ENCODE measurements around the gene C2CD4D. TPM values are rescaled to one million over a fixed set of nuclear protein-coding genes. Genes with fewer than 3 reads are reported as not detected.

C2CD4D gene
- total and polyA plus RNA-seq, 7 donors = 0.20 to 0.69 (median 0.60) TPM; not detected in 4

DNA sequence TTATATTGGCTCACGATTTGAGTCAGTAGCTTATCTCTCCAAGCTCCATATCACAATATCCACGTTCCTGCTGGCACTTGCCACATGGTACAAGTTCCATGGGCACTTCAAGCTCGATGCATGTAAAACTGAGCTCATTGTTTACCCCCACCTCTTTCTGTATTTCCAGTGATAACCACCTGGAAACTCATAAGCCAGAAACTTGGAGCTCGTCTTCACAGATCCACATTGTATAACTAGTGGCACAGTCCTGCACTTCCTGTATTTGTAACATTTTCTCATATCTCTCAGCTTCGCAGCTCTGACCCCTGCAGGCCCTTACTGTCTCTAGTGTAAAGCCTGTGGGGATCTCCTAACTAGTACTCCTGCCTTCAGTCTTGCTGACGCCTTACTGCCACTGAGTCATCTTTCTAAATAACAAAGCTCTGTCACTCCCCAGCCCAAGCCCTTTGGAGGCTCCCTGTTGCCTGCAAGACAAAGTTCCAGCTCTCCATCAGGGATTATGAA, 6.5 kb upstream of the C2CD4D start:
- peaks cover 0 to 43% (median 6%) of the 10 kb centered on the region in 3 donors for H3K27me3 ChIP-seq
- no peaks in the 10 kb centered on the region for H3K36me3 ChIP-seq
- no peaks in the 10 kb centered on the region for H3K4me1 ChIP-seq
- DNase-seq = peak; percentile 24
- no peak overlapping the region for H3K4me3 ChIP-seq
- H3K9me3 ChIP-seq = no peaks in the 10 kb centered on the region
- WGBS, 2 donors = 55 to 63% methylated on average over 6 of the region's 6 CpGs
- TF ChIP-seq POLR2AphosphoS5 (IDR thresholded peaks at IDR 0.05) (no peak), EP300 (IDR thresholded peaks at IDR 0.05) (no peak), POLR2A (IDR thresholded peaks at IDR 0.05) (no peak)
- TF ChIP-seq, protein P1, sequence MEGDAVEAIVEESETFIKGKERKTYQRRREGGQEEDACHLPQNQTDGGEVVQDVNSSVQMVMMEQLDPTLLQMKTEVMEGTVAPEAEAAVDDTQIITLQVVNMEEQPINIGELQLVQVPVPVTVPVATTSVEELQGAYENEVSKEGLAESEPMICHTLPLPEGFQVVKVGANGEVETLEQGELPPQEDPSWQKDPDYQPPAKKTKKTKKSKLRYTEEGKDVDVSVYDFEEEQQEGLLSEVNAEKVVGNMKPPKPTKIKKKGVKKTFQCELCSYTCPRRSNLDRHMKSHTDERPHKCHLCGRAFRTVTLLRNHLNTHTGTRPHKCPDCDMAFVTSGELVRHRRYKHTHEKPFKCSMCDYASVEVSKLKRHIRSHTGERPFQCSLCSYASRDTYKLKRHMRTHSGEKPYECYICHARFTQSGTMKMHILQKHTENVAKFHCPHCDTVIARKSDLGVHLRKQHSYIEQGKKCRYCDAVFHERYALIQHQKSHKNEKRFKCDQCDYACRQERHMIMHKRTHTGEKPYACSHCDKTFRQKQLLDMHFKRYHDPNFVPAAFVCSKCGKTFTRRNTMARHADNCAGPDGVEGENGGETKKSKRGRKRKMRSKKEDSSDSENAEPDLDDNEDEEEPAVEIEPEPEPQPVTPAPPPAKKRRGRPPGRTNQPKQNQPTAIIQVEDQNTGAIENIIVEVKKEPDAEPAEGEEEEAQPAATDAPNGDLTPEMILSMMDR (IDR thresholded peaks at IDR 0.05) = no peak
- intact Hi-C loops (cut with DNase I) = no loop called here
- H3K27ac ChIP-seq = no peak overlapping the region

GRCh38 chr1:151843398-151843797, 3.8 kb upstream of the C2CD4D start:
- Histone ChIP-seq H3K27me3 (peaks cover 20 to 50% (median 26%) of the 10 kb centered on the region in 3 donors), H3K36me3 (no peaks in the 10 kb centered on the region), H3K4me3 (no peak overlapping the region), H3K4me1 (peaks cover 0 to 18% (median 17%) of the 10 kb centered on the region in 4 donors), H3K9me3 (no peaks in the 10 kb centered on the region), H3K27ac (no peak overlapping the region)
- intact Hi-C loops (cut with DNase I) = no loop called here
- no peak for DNase-seq
- TF ChIP-seq POLR2A (IDR thresholded peaks at IDR 0.05) (no peak), EP300 (IDR thresholded peaks at IDR 0.05) (no peak), POLR2AphosphoS5 (IDR thresholded peaks at IDR 0.05) (no peak)
- TF ChIP-seq, protein P1 (IDR thresholded peaks at IDR 0.05) = no peak
- WGBS, 2 donors = 74 to 85% methylated on average over 2 of the region's 2 CpGs

- DNase-seq = no peak
- H3K27me3 ChIP-seq = peaks cover 30 to 58% (median 36%) of the 10 kb centered on the region in 3 donors
- no peak overlapping the region for H3K27ac ChIP-seq
- 95 to 97% methylated on average over 2 of the region's 2 CpGs for WGBS, 2 donors
- H3K36me3 ChIP-seq = no peaks in the 10 kb centered on the region
- no peak for TF ChIP-seq POLR2A (IDR thresholded peaks at IDR 0.05)
- TF ChIP-seq EP300 (IDR thresholded peaks at IDR 0.05) = no peak
- H3K9me3 ChIP-seq = no peaks in the 10 kb centered on the region
- H3K4me3 ChIP-seq = no peak overlapping the region
- intact Hi-C loops (cut with DNase I) = no loop called here
- peaks cover 0 to 27% (median 25%) of the 10 kb centered on the region in 4 donors for H3K4me1 ChIP-seq
These were observed 1.5 kb upstream of the C2CD4D start for GRCh38 chr1:151841141-151841540.

GRCh38 chr1:151840421-151840820, 801 bp upstream of the C2CD4D start:
- TF ChIP-seq EP300 (IDR thresholded peaks at IDR 0.05) = no peak
- no peak for TF ChIP-seq POLR2AphosphoS5 (IDR thresholded peaks at IDR 0.05)
- Histone ChIP-seq H3K27me3 (peaks cover 30 to 59% (median 36%) of the 10 kb centered on the region in 3 donors), H3K9me3 (no peaks in the 10 kb centered on the region), H3K36me3 (no peaks in the 10 kb centered on the region), H3K4me3 (no peak overlapping the region), H3K4me1 (peaks cover 0 to 27% (median 25%) of the 10 kb centered on the region in 4 donors), H3K27ac (peak overlapping the region in 2 of 4 donors; percentile 23 to 48)
- intact Hi-C loops (cut with DNase I) = no loop called here
- no peak for DNase-seq

GRCh38 chr1:151839082-151839412, 573 bp downstream of the C2CD4D start:
- Histone ChIP-seq H3K9me3 (no peaks in the 10 kb centered on the region), H3K27me3 (peaks cover 30 to 68% (median 36%) of the 10 kb centered on the region in 3 donors), H3K27ac (no peak overlapping the region), H3K4me1 (peaks cover 0 to 27% (median 25%) of the 10 kb centered on the region in 4 donors), H3K4me3 (peak overlapping the region in 3 of 4 donors; percentile 35 to 56 (median 52)), H3K36me3 (no peaks in the 10 kb centered on the region)
- TF ChIP-seq, protein P1 (IDR thresholded peaks at IDR 0.05) = no peak
- no peak for TF ChIP-seq POLR2AphosphoS5 (IDR thresholded peaks at IDR 0.05)
- TF ChIP-seq EP300 (IDR thresholded peaks at IDR 0.05) = no peak
- no peak for TF ChIP-seq POLR2A (IDR thresholded peaks at IDR 0.05)
- intact Hi-C loops (cut with DNase I) = no loop called here
- 31 to 75% methylated on average over 16 of the region's 16 CpGs for WGBS, 2 donors
- DNase-seq = no peak

All from sigmoid colon (tissue), 7 donors.